ENCODE results near the gene ANTXRL.

GRCh38 chr10:46273506-46274477 is 13.0 kb upstream of the ANTXRL start:
- TF ChIP-seq CTCF (IDR thresholded peaks at IDR 0.05; ENCODE audit: poor library complexity) (no peak), EZH2 (IDR thresholded peaks at IDR 0.05; ENCODE audit: borderline replicate concordance) (no peak), EZH2phosphoT487 (IDR thresholded peaks at IDR 0.05; ENCODE audit: low read depth, severe bottlenecking, unreplicated experiment) (no peak)
